Transverse colon (tissue), 4 donors: ENCODE data around the gene CEACAM7. TPM values are rescaled to one million over a fixed set of nuclear protein-coding genes. Genes with fewer than 3 reads are reported as not detected.
A peak's percentile ranks its signal among the peaks of the same experiment; 100 is the strongest.

Experiments used
- DNase-seq: peaks from one replicate; pipeline ENCODE4 v3.0.0-alpha.2; 2019
- H3K27ac ChIP-seq, 4 donors: fragments of 200-600 bp; sonication (generic); 2 replicates each; pipeline ENCODE4 v1.5.1; 2016 to 2018; ENCODE audit warnings: inconsistent platforms in 4 of 4
- H3K27me3 ChIP-seq: fragments of 200-600 bp; sonication (generic); 2 replicates; pipeline ENCODE4 v1.5.1; 2017; ENCODE audit warnings: inconsistent platforms
- H3K36me3 ChIP-seq, 4 donors: fragments of 200-600 bp; sonication (generic); 2 replicates each; pipeline ENCODE4 v1.5.1; 2017 to 2019; ENCODE audit warnings: inconsistent platforms in 4 of 4
- H3K4me1 ChIP-seq, 4 donors: fragments of 200-600 bp; sonication (generic); 2 replicates each; pipeline ENCODE4 v1.5.1; 2017 to 2020; ENCODE audit warnings: inconsistent platforms in 4 of 4
- H3K4me3 ChIP-seq, 4 donors: fragments of 200-600 bp; sonication (generic); 1 replicate in 1 of 4; 2 replicates in 3 of 4; pipeline versions ENCODE4 v1.5.1 to v1.6.1; 2017 to 2019; ENCODE audit warnings: inconsistent platforms in 4 of 4
- H3K9me3 ChIP-seq, 2 donors: fragments of 200-600 bp; sonication (generic); 2 replicates each; pipeline ENCODE4 v1.5.1; 2017 to 2019; ENCODE audit warnings: inconsistent platforms in 2 of 2
- EP300 ChIP-seq: sonication (generic); formaldehyde crosslinking; IDR thresholded peaks from one replicate; pipeline ENCODE4 v1.6.1; 2017; ENCODE audit warnings: antibody characterized with exemption, low read depth
- POLR2A ChIP-seq: fragments of 450-650 bp; IDR thresholded peaks from one replicate; pipeline ENCODE4 v1.6.1; 2016; ENCODE audit warnings: antibody characterized with exemption, mild to moderate bottlenecking, moderate library complexity
- POLR2AphosphoS5 ChIP-seq, 3 donors: sonication (generic); formaldehyde crosslinking; IDR thresholded peaks; one replicate each; pipeline ENCODE4 v1.6.1; 2016; ENCODE audit warnings: antibody characterized with exemption in 3 of 3
- WGBS, 2 donors: methylation state at CpG; one replicate each; pipeline ENCODE4 v1.1.5; 2018; ENCODE audit warnings: low coverage in 1 of 2; 5-methylcytosine and 5-hydroxymethylcytosine counted together
- in situ Hi-C, 4 donors: fragments of 200-750 bp; cut with MboI; loops; one replicate each; pipeline versions ENCODE4 v1.15.0 to v1.15.1; 2017; ENCODE audit warnings: low sequenced_read_pairs in 3 of 4, low pct_ligation_motif_present in 1 of 4, low pct_unique_long_range_greater_than_20kb in 1 of 4
- intact Hi-C: fragments of 100-400 bp; cut with DNase I; formaldehyde crosslinking; loops from one replicate; pipeline ENCODE4 v1.15.1; 2023; ENCODE audit warnings: low total_unique reads
- total RNA-seq, 4 donors: library from RNA; depleted of rRNA; stranded (reverse); fragments of >200 nt; gene quantifications; one replicate each; pipeline ENCODE4 v1.1.0, GENCODE V29; 2016
- TF ChIP-seq, protein P1 (sequence below), 5 experiments: fragments of 200-600 bp in 3 of 5; fragments of 450-650 bp in 2 of 5; sonication (generic) in 3 of 5; IDR thresholded peaks; 1 replicate in 2 of 5; 2 replicates in 3 of 5; pipeline ENCODE4 v1.5.1; 2016 to 2017; ENCODE audit warnings: antibody characterized with exemption in 5 of 5, inconsistent platforms in 3 of 5, mild to moderate bottlenecking in 2 of 5, moderate library complexity in 1 of 5

Gene CEACAM7
- 1,000 to 10,000 TPM in 3 of 4 donors, 10 to 100 TPM in 1; 26.3 to 2,498 (median 1,946) TPM for total RNA-seq

DNA sequence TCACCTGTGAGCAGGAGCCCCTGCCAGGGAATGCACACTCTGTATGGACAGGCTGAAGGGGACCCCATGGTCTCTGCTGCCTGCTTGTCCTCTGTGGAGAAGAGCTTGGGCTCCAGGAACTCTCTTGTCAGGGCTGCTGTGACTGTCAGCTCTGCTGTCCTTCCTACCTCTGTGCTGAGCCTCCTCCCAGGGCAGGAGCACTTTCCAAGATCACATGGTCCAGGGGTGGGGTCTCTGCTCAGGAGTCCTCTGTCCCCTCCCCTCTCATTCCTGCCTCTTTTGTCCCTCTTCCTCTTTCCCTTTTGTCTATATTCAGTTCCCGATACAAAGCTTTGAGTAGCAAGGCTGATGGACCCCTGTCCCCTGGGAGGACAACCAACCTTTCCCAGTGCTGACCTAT lies at the start of gene CEACAM7:
Gene CEACAM7 (minus strand): TSS at position 173 of the 400 bp plus-strand sequence. CDS start 105 bp downstream, at position 68.
- peak; percentile 72 for DNase-seq
- intact Hi-C loops: no loop called here
- 80 to 100% methylated on average over 1 of the region's 1 CpG for WGBS, 2 donors
- H3K36me3 ChIP-seq: no peaks in the 10 kb centered on the region
- H3K4me3 ChIP-seq: peak within 1 kb of the TSS in 1 of 4 donors; percentile 36
- H3K27me3 ChIP-seq: no peaks in the 10 kb centered on the region
- peak within 1 kb of the TSS in 3 of 4 donors; percentile 58 to 67 (median 60) for H3K27ac ChIP-seq
- H3K9me3 ChIP-seq: no peaks in the 10 kb centered on the region
- H3K4me1 ChIP-seq: no peaks in the 10 kb centered on the region
- in situ Hi-C loops: loop anchor here in 1 of 4 donors (10.0 kb wide), 1 partner anchor 137 kb away; no protein-coding TSS in a partner anchor
- TF ChIP-seq EP300: no peak
- TF ChIP-seq POLR2A: peak; percentile 87
- TF ChIP-seq POLR2AphosphoS5 (IDR thresholded peaks at IDR 0.05): peak in 2 of 3 donors; percentile 86 to 93
- TF ChIP-seq, protein P1, sequence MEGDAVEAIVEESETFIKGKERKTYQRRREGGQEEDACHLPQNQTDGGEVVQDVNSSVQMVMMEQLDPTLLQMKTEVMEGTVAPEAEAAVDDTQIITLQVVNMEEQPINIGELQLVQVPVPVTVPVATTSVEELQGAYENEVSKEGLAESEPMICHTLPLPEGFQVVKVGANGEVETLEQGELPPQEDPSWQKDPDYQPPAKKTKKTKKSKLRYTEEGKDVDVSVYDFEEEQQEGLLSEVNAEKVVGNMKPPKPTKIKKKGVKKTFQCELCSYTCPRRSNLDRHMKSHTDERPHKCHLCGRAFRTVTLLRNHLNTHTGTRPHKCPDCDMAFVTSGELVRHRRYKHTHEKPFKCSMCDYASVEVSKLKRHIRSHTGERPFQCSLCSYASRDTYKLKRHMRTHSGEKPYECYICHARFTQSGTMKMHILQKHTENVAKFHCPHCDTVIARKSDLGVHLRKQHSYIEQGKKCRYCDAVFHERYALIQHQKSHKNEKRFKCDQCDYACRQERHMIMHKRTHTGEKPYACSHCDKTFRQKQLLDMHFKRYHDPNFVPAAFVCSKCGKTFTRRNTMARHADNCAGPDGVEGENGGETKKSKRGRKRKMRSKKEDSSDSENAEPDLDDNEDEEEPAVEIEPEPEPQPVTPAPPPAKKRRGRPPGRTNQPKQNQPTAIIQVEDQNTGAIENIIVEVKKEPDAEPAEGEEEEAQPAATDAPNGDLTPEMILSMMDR (IDR thresholded peaks at IDR 0.05): no peak

DNA sequence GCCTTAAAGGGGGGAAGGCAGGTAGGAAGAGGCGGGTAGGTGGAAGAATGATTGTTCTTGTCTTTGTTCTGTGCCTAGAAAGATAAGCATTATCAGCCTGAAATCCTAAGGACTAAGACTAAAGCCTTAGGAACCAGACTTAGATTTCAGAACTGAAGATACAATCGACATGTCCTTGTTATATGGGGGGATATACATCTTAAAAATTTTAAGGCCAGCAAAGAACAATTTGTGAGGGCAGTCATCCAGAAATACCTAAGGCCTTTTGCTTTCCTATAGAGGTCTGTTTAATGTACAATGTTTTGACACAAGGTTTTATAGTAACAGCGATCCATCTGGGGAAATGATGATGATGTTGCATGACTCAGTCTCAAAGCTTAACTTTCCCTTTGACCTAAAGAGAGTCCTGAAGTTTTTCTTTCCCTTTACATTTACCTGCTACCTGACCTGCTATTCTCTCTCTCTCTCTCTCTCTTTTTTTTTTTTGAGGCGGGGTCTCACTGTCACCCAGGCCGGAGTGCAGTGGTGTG lies 47.1 kb upstream of the CEACAM7 start:
- no peaks in the 10 kb centered on the region for H3K27me3 ChIP-seq
- in situ Hi-C loops: no loop called here
- H3K36me3 ChIP-seq: no peaks in the 10 kb centered on the region
- no peak for DNase-seq
- H3K4me1 ChIP-seq: peaks cover 0 to 73% (median 19%) of the 10 kb centered on the region in 4 donors
- 37 to 44% methylated on average over 5 of the region's 5 CpGs for WGBS, 2 donors
- H3K9me3 ChIP-seq: no peaks in the 10 kb centered on the region
- H3K4me3 ChIP-seq: no peak overlapping the region
- peak; percentile 24 for TF ChIP-seq POLR2A
- peak in 1 of 3 donors; percentile 17 for TF ChIP-seq POLR2AphosphoS5 (IDR thresholded peaks at IDR 0.05)
- TF ChIP-seq EP300: no peak
- TF ChIP-seq, protein P1 (IDR thresholded peaks at IDR 0.05): no peak
- intact Hi-C loops: no loop called here
- peak overlapping the region; percentile 79 to 89 (median 88) for H3K27ac ChIP-seq

DNA sequence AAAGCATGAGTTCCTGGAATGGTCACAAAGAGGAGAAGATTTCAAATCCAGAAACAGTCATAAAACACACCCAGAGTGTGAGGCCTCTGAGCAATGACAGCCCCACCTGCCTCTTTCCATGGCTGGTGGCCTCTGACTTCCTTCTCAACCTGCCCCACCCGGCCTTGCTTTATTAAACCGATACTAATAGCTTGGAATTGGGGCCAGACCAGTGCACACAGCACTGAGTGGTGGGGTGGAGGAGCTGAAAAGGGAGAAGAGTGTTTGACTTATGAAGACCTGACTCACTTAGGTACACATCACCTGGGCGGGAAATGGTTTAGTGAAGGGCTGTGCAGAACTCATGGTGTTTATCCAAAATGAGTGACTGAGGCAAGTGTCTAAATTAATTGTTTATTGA lies 46.5 kb upstream of the CEACAM7 start:
- no peaks in the 10 kb centered on the region for H3K36me3 ChIP-seq
- no peaks in the 10 kb centered on the region for H3K27me3 ChIP-seq
- peak overlapping the region; percentile 79 to 89 (median 88) for H3K27ac ChIP-seq
- H3K4me1 ChIP-seq: peaks cover 0 to 75% (median 19%) of the 10 kb centered on the region in 4 donors
- 40 to 44% methylated on average over 1 to 3 of the region's 3 CpGs for WGBS, 2 donors
- H3K9me3 ChIP-seq: no peaks in the 10 kb centered on the region
- no peak overlapping the region for H3K4me3 ChIP-seq
- peak; percentile 87 for DNase-seq
- intact Hi-C loops: no loop called here
- in situ Hi-C loops: no loop called here
- TF ChIP-seq POLR2AphosphoS5 (IDR thresholded peaks at IDR 0.05) (peak; percentile 6 to 52 (median 22)), POLR2A (no peak)

DNA sequence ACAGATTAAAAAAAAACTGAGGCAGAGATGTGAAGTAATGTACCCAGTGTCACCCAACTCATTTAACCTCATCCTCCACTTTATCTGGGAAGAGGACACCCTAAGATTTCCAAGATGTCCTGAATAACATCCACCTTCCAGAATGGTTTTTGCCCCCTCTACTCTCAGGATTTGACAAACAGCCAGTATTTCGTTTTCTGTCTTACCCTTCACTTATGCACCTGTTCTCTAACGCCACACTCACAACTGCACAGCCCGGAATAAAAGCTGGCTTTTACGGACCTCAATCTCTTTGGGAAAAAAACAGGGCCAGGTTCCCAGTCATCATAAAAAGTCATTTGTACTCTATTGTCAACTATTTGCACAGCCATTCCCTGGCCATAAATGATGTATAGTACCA lies 46.1 kb upstream of the CEACAM7 start:
- no peak for DNase-seq
- no peaks in the 10 kb centered on the region for H3K27me3 ChIP-seq
- H3K36me3 ChIP-seq: no peaks in the 10 kb centered on the region
- in situ Hi-C loops: no loop called here
- H3K9me3 ChIP-seq: no peaks in the 10 kb centered on the region
- H3K4me3 ChIP-seq: no peak overlapping the region
- peaks cover 0 to 75% (median 19%) of the 10 kb centered on the region in 4 donors for H3K4me1 ChIP-seq
- no peak for TF ChIP-seq EP300
- TF ChIP-seq POLR2A: peak; percentile 56
- TF ChIP-seq, protein P1 (IDR thresholded peaks at IDR 0.05): no peak
- TF ChIP-seq POLR2AphosphoS5 (IDR thresholded peaks at IDR 0.05): peak in 1 of 3 donors; percentile 19
- intact Hi-C loops: no loop called here
- 20 to 50% methylated on average over 4 of the region's 4 CpGs for WGBS, 2 donors
- peak overlapping the region; percentile 79 to 89 (median 88) for H3K27ac ChIP-seq
